ENCODE measurements around the gene EVA1B. TPM values are rescaled to one million over a fixed set of nuclear protein-coding genes. Genes with fewer than 3 reads are reported as not detected.

Gene EVA1B
- total RNA-seq, 6 experiments from 2014 or later = 3.2 to 20.6 (median 5.1) TPM

DNA sequence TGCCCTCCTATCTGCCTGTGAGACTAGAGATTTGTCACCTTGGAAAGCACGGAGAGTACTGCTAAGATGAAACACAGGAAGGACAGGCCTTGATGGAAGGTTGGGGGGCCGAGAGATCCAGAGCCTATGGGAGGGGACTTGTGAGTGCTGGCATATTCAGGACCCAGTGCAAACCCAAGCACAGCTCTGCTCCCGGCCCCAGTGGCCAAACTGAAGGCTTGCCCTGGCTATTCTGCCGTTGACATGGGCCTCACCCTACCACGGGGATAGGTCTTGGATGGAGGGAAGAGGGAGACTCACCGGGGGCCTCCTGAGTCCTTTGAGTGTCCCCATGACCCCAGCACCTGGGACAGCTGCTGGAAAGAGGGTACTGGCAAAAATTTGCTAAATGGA, 4.6 kb upstream of the EVA1B start:
- ATAC-seq (no peak), DNase-seq (no peak)
- no peak for TF ChIP-seq CTCF (IDR thresholded peaks at IDR 0.05)
- no peak for TF ChIP-seq POLR2A (IDR thresholded peaks at IDR 0.05)
- intact Hi-C loops (cut with DNase I) = no loop called here
- Histone ChIP-seq H3K9me3 (no peaks in the 10 kb centered on the region), H3K27me3 (no peaks in the 10 kb centered on the region), H3K4me1 (peaks cover 0 to 9% (median 4%) of the 10 kb centered on the region in 4 donors), H3K4me3 (no peak overlapping the region), H3K36me3 (no peaks in the 10 kb centered on the region), H3K27ac (no peak overlapping the region)
- WGBS (ENCODE audit: insufficient coverage, low coverage, low lambda C conversion rate, missing lambda C conversion rate) = 83% methylated on average over 3 of the region's 6 CpGs

DNA sequence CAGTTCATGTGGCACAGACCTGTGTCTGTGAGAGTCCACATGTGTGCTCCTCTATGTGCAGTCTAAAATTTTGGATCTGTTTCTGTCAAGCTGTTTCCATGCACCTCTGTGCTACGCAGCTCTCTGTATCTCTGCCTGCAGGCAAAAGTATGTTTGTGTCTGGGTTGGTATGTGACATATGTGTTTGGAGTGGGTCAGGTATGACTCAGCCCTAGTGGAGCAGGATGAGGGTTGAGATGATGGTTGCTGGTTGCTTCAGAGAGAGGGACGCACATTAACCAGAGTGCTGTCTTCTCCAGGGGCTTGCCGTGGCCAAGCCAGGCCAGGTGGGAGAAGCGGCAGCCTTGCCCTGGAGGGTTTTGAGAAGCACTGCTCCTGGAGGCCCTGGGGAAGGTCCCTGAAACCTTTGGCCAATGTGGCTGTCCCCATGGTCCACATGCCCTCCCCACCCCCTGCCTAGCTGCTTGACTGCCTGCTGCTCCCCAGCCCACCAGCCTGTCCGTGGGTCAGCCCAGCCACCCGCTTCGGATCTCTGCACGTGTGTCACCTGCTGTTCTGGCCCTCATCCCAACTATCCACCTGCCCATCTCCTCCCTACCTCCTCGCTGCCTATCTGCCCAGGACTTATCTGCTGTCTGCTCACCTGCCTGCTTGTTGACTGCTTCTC, 4.1 kb upstream of the EVA1B start:
- intact Hi-C loops (cut with DNase I) = no loop called here
- no peak overlapping the region for H3K27ac ChIP-seq
- H3K4me1 ChIP-seq = peaks cover 0 to 9% (median 4%) of the 10 kb centered on the region in 4 donors
- no peaks in the 10 kb centered on the region for H3K27me3 ChIP-seq
- 90% methylated on average over 2 of the region's 9 CpGs for WGBS (ENCODE audit: insufficient coverage, low coverage, low lambda C conversion rate, missing lambda C conversion rate)
- no peak overlapping the region for H3K4me3 ChIP-seq
- TF ChIP-seq CTCF (IDR thresholded peaks at IDR 0.05) (no peak), POLR2A (IDR thresholded peaks at IDR 0.05) (no peak)
- H3K9me3 ChIP-seq = no peaks in the 10 kb centered on the region
- DNase-seq (peak in 1 of 3 donors; percentile 48), ATAC-seq (no peak)
- H3K36me3 ChIP-seq = no peaks in the 10 kb centered on the region

DNA sequence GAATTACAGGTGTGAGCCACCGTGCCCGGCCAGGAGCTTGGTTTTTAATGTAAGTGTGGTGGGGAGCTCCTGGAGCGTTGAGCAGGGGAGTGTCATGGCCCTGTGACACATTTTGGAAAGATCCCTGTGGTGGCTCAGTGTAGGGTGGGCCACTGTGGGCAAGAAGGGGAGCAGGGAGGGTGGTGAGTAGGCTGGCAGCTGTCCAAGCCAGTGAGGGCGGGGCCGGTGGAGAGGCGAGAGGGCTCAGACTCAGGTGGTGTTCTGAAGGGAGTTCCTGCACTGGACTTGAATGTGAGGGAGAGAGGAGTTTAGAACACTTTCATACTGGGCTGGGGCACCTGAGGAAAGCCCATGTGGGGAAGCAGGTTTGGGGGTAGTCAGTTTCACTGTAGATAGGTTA, 3.1 kb upstream of the EVA1B start:
- H3K36me3 ChIP-seq = no peaks in the 10 kb centered on the region
- 67% methylated on average over 5 of the region's 6 CpGs for whole genome bisulfite sequencing (ENCODE audit: insufficient coverage, low coverage, low lambda C conversion rate, missing lambda C conversion rate)
- ATAC-seq (no peak), DNase-seq (no peak)
- H3K9me3 ChIP-seq = no peaks in the 10 kb centered on the region
- no peak overlapping the region for H3K4me3 ChIP-seq
- peaks cover 0 to 10% (median 4%) of the 10 kb centered on the region in 4 donors for H3K4me1 ChIP-seq
- intact Hi-C loops (cut with DNase I) = no loop called here
- H3K27ac ChIP-seq = no peak overlapping the region
- H3K27me3 ChIP-seq = no peaks in the 10 kb centered on the region
- no peak for TF ChIP-seq CTCF (IDR thresholded peaks at IDR 0.05)
- no peak for TF ChIP-seq POLR2A (IDR thresholded peaks at IDR 0.05)

GRCh38 chr1:36324353-36324703, 883 bp upstream of the EVA1B start:
- TF ChIP-seq POLR2A (IDR thresholded peaks at IDR 0.05) (no peak), CTCF (IDR thresholded peaks at IDR 0.05) (no peak)

More at GRCh38 chr1:36324353-36324703, 883 bp upstream of the EVA1B start:
- Histone ChIP-seq H3K9me3 (no peaks in the 10 kb centered on the region), H3K4me1 (peaks cover 0 to 15% (median 4%) of the 10 kb centered on the region in 4 donors), H3K27me3 (no peaks in the 10 kb centered on the region), H3K27ac (peak overlapping the region in 2 of 3 donors; percentile 25 to 63), H3K36me3 (no peaks in the 10 kb centered on the region), H3K4me3 (no peak overlapping the region)
- intact Hi-C loops (cut with DNase I) = no loop called here
- ATAC-seq (no peak), DNase-seq (no peak)
- WGBS (ENCODE audit: insufficient coverage, low coverage, low lambda C conversion rate, missing lambda C conversion rate) = 9% methylated on average over 4 of the region's 9 CpGs
